Left forelimb (tissue), 1 donor: ENCODE results near the gene OTUD7B.
"Not testable (repeated sequence)": the region's sequence is repeated elsewhere in the genome, so short reads cannot be mapped to it uniquely, and the experiment has no call there.

Experiments used
- DNase-seq: peaks from one replicate; pipeline ENCODE4 v3.0.0-alpha.2; 2018; ENCODE audit warnings: low spot score

OTUD7B gene

GRCh38 chr1:149949911-149950310 lies 60.6 kb downstream of the OTUD7B start:
- no peak for DNase-seq

GRCh38 chr1:149945206-149945605 lies 65.3 kb downstream of the OTUD7B start:
- no peak for DNase-seq

- no peak for DNase-seq
Measured at GRCh38 chr1:149942885-149943284, 67.6 kb downstream of the OTUD7B start.

DNA sequence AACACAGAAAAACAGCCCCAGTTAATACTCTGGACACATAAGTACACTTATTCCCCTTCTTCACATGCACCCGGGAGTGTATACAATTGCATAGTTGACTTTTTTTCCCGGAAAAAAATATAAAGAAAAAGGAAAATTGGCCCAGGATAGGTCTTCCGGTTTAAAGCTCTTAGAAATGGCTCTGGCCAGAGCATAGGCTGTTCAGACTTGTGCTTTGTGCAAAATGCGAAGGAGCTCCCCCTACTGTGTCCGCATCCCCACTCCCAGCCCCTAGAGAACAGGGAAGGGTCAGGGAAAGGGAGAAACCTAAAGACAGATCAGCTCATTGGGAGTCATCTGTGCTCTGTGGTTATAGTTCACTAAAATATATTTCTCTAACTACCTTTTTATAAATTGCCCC lies 68.3 kb downstream of the OTUD7B start:
- no peak for DNase-seq

- DNase-seq: no peak
Measured at GRCh38 chr1:149940427-149940826, 70.1 kb downstream of the OTUD7B start.

- not testable (repeated sequence) for DNase-seq
Measured at GRCh38 chr1:149938668-149939003, 71.9 kb downstream of the OTUD7B start.

DNA sequence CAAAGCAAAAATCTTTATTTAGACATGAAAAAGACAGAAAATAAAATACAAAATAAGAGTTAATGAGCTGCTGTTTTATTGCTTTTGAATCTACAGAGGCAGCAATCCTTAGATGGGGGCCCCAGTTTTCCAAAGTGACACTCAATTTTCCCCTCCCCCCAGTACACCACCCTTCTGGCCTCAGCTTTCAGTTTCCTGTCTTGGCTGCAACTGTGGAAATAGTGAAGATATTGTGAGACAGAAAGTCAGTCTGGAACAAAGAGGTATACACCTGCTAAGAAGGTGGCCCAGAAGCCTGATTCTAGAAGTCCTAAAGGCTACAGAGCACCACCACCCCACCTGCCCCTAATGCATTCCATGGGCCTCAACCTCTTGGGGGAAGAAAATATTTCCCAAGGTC lies 72.8 kb downstream of the OTUD7B start:
- no peak for DNase-seq

GRCh38 chr1:149936992-149937705 lies 73.4 kb downstream of the OTUD7B start:
- DNase-seq: no peak

- no peak for DNase-seq
Measured at GRCh38 chr1:149936170-149936991, 74.1 kb downstream of the OTUD7B start, which contains the start of gene MTMR11. Gene MTMR11 (minus strand): TSS chr1:149936879. CDS start chr1:149936647, 232 bp downstream.

- DNase-seq: no peak
Measured at GRCh38 chr1:149934356-149934755, 76.2 kb downstream of the OTUD7B start.

GRCh38 chr1:149933208-149933607 lies 77.3 kb downstream of the OTUD7B start:
- no peak for DNase-seq

DNA sequence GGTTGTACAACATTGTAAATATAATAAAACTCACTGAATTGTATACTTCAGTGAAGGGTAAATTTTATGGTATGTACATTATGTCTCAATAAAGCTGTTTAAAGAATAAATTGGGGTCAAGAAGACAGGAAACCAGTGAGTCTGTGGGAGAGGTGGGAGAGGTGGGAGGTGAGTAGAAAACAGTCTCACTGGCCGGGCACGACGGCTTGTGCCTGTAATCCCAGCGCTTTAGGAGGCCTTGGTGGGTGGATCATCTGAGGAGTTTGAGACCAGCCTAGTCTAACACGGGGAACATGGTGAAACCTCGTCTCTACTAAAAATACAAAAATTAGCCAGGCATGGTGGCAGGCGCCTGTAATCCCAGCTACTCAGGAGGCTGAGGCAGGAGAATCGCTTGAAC lies 78.1 kb downstream of the OTUD7B start:
- DNase-seq: no peak

DNA sequence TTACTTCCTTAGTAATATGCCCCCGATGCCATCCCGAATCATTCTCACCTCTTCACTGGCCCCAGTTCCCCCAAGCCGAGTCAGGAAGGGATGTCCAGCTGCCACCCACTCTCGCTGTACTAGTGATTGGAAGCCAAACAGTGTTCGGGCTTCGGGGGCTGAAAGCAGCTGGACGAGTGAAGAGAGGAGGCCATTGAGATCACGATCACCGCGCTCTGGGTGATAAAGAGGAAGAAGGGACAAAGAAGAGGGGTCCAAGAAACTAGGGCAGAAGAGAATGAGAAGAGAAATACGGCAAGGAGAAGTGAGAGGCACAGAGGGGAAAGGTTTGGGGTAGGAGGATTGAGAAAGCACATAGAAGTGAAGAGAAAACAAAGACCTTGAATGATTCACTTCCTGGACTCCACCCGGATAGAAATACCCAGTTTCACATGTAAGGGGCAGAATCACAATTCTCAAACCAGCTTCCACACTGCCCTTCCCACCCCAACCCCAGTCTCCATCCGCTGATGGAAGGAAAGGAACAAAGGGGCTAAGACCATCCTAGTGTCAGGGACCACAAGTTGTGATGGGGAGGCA lies 79.2 kb downstream of the OTUD7B start:
- no peak for DNase-seq

- DNase-seq: no peak
Measured at GRCh38 chr1:149929856-149930255, 80.7 kb downstream of the OTUD7B start.

GRCh38 chr1:149928401-149928724 lies 82.2 kb downstream of the OTUD7B start:
- no peak for DNase-seq

GRCh38 chr1:149927563-149928400 lies 82.7 kb downstream of the OTUD7B start, which contains the start of gene SF3B4:
Gene SF3B4 (minus strand): TSS chr1:149927803. CDS start chr1:149927759, 44 bp downstream.
- DNase-seq: peak; percentile 96

GRCh38 chr1:149927056-149927562 lies 83.4 kb downstream of the OTUD7B start:
- no peak for DNase-seq

GRCh38 chr1:149926296-149926695 lies 84.2 kb downstream of the OTUD7B start:
- no peak for DNase-seq

- DNase-seq: no peak
Measured at GRCh38 chr1:149925751-149926150, 84.8 kb downstream of the OTUD7B start.

GRCh38 chr1:149925345-149925744 lies 85.2 kb downstream of the OTUD7B start:
- DNase-seq: no peak

DNA sequence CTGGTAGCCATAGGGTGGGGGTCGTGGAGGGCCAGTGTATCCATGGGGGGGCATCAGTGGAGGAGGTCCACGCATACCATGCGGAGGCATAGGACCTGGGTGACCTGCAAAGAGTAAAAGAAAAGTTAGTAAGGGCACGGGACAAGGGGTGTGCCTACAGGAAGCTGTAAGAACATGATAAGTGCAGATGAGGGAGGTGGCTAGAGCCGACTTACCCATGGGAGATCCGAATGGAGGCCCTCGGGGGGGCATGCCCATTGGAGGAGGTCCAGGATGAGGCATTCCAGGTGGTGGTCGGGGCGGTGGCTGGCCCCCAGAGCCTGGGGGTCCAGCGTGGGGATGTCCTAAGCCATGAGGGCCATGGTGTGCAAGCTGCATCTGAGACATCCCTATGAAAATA lies 86.9 kb downstream of the OTUD7B start:
- DNase-seq: no peak

GRCh38 chr1:149917571-149918144 lies 92.9 kb downstream of the OTUD7B start, which contains the start of gene SV2A:
Gene SV2A (minus strand): TSS chr1:149917844. CDS start chr1:149913840, 4,004 bp downstream.
- no peak for DNase-seq
